K562 (cell line): ENCODE measurements around the gene HIPK1. TPM values are rescaled to one million over a fixed set of nuclear protein-coding genes. Genes with fewer than 3 reads are reported as not detected.

Experiments used
- CHD2 ChIP-seq: IDR thresholded peaks from 2 replicates; pipeline ENCODE4 v1.6.1; 2011; ENCODE audit warnings: low read depth, low read length
- DPF2 ChIP-seq: fragments of 450-650 bp; IDR thresholded peaks from 2 replicates; pipeline ENCODE4 v1.6.1; 2016
- E2F4 ChIP-seq: sonication (generic); formaldehyde crosslinking; IDR thresholded peaks from 2 replicates; pipeline ENCODE4 v1.8.0; 2022; ENCODE audit warnings: mild to moderate bottlenecking, low read depth, missing genetic modification reagents
- FUS ChIP-seq: fragments of 200-400 bp; formaldehyde crosslinking; optimal IDR thresholded peaks from 2 replicates; pipeline ENCODE3; 2017; ENCODE audit warnings: low read depth, low read length
- HDAC6 ChIP-seq: IDR thresholded peaks from 2 replicates; pipeline ENCODE4 v1.6.1; 2012; ENCODE audit warnings: low read depth, mild to moderate bottlenecking, control low read depth, inconsistent platforms, low read length, moderate library complexity
- HEY1 ChIP-seq: fragments of 250-450 bp; sonication (Bioruptor Pico); IDR thresholded peaks from 2 replicates; pipeline ENCODE4 v1.5.0; 2020; ENCODE audit warnings: mild to moderate bottlenecking, moderate library complexity, borderline replicate concordance
- MLLT1 ChIP-seq, 2 experiments: fragments of 450-650 bp; IDR thresholded peaks; 2 replicates each; pipeline ENCODE4 v1.6.1; 2016
- NONO ChIP-seq, 2 experiments: fragments of 200-400 bp in 1 of 2; fragments of 450-650 bp in 1 of 2; formaldehyde crosslinking in 1 of 2; IDR thresholded peaks; 2 replicates each; pipeline ENCODE4 v1.6.1; 2017; ENCODE audit warnings: low read depth in 2 of 2, mild to moderate bottlenecking in 2 of 2, moderate library complexity in 2 of 2, low read length in 1 of 2
- PML ChIP-seq: IDR thresholded peaks from 2 replicates; pipeline ENCODE4 v1.6.1; 2012; ENCODE audit warnings: low read length, inconsistent platforms
- POLR2G ChIP-seq: fragments of 200-400 bp; formaldehyde crosslinking; IDR thresholded peaks from 2 replicates; pipeline ENCODE4 v1.6.1; 2017; ENCODE audit warnings: low read depth, mild to moderate bottlenecking, antibody characterized with exemption, low read length, moderate library complexity
- SMARCE1 ChIP-seq: fragments of 450-650 bp; IDR thresholded peaks from 2 replicates; pipeline ENCODE4 v1.7.1; 2016; ENCODE audit warnings: mild to moderate bottlenecking
- SREBF2 ChIP-seq: sonication (generic); formaldehyde crosslinking; IDR thresholded peaks from 2 replicates; pipeline ENCODE4 v1.4.0; 2020; ENCODE audit warnings: mild to moderate bottlenecking, missing genetic modification reagents
- TAF7 ChIP-seq: fragments of 450-650 bp; IDR thresholded peaks from 2 replicates; pipeline ENCODE4 v1.6.1; 2016; ENCODE audit warnings: missing genetic modification characterization, missing compliant biosample characterization
- TBL1XR1 ChIP-seq, 2 experiments: IDR thresholded peaks; 2 replicates each; pipeline ENCODE4 v1.6.1; 2012; ENCODE audit warnings: improper control_type of control experiment in 2 of 2, low read length in 2 of 2, mild to moderate bottlenecking in 1 of 2
- TRIM28 ChIP-seq: fragments of 450-650 bp; IDR thresholded peaks from 2 replicates; pipeline ENCODE4 v1.6.1; 2017
- YY1 ChIP-seq, 3 experiments: IDR thresholded peaks; 2 replicates each; pipeline ENCODE4 v1.6.1; 2011; ENCODE audit warnings: low read length in 2 of 3, mild to moderate bottlenecking in 2 of 3, moderate library complexity in 2 of 3, borderline replicate concordance in 1 of 3, control low read depth in 1 of 3, low read depth in 1 of 3; ENCODE audit not compliant: insufficient read depth in 3 of 3, insufficient replicate concordance in 2 of 3, control insufficient read depth in 1 of 3, insufficient read length in 1 of 3; ENCODE audit errors: extremely low read depth in 1 of 3
- ZFX ChIP-seq: sonication (generic); formaldehyde crosslinking; IDR thresholded peaks from 2 replicates; pipeline ENCODE4 v1.8.0; 2022; ENCODE audit warnings: mild to moderate bottlenecking, missing genetic modification reagents, moderate library complexity
- polyA plus RNA-seq, 8 experiments: library from polyadenylated mRNA; depleted of rRNA in 4 of 8; stranded (reverse) in 5 of 8; unstranded in 3 of 8; fragments of >200 nt; fragmentation: Nextera tagmentation in 2 of 8; fragmentation: Illumina TruSeq in 1 of 8; extraction: Ambion mirVana in 2 of 8; extraction: Trizol in 1 of 8; gene quantifications; 2 replicates each; pipeline versions ENCODE4 v1.2.1 to v1.2.3, GENCODE V29; 2011 to 2014; ENCODE audit warnings: inconsistent platforms in 1 of 8, missing spikeins in 1 of 8
- total RNA-seq, 7 experiments: library from RNA; depleted of rRNA in 6 of 7; stranded (reverse); fragments of >200 nt in 6 of 7; fragmentation: Illumina TruSeq in 2 of 7; extraction: Trizol in 2 of 7; gene quantifications; 2 replicates each; pipeline versions ENCODE4 v1.2.1 to v1.2.3, GENCODE V29; 2011 to 2021; ENCODE audit warnings: low replicate concordance in 1 of 7

The HIPK1 gene
- total and polyA plus RNA-seq, 9 of the 15 experiments (the other 6 are each of a cell fraction or from before 2014, with no cell fraction given) = 10.0 to 57.9 (median 29.6) TPM

GRCh38 chr1:113928941-113929749, at the start of gene HIPK1 (continued):
- peak; percentile 59; the same call in 1 of the 2 replicates for TF ChIP-seq E2F4
- no peak for TF ChIP-seq SREBF2 (CRISPR knock-in tag)
- TF ChIP-seq FUS = peak; percentile 16
- TF ChIP-seq PML = peak; percentile 54
- TF ChIP-seq YY1 (IDR thresholded peaks at IDR 0.05; ENCODE audit: borderline replicate concordance in 1 of 3, control insufficient read depth in 1 of 3, extremely low read depth in 1 of 3, insufficient read depth in 3 of 3, insufficient read length in 1 of 3, insufficient replicate concordance in 2 of 3, low read depth in 1 of 3, low read length in 2 of 3) = peak; percentile 98 to 100 (median 100)
- TF ChIP-seq TRIM28 = peak; percentile 55; the same call in 1 of the 2 replicates
- 0 out of 4 replicates have a peak, but pooled peaks of 1 of the 2 experiments have one; percentile 18 for TF ChIP-seq NONO (IDR thresholded peaks at IDR 0.05; ENCODE audit: low read depth in 2 of 2, low read length in 1 of 2)
- TF ChIP-seq SMARCE1 = peak; percentile 62
- TF ChIP-seq TAF7 (tag) = 0 out of 2 replicates have a peak, but pooled peaks have one; percentile 16
- TF ChIP-seq MLLT1 (IDR thresholded peaks at IDR 0.05) = peak in 1 of 2 experiments; percentile 99; a peak in 2 of 4 replicates
- TF ChIP-seq HEY1 (CRISPR knock-in tag) = 0 out of 2 replicates have a peak, but pooled peaks have one; percentile 12
- peak; percentile 88 for TF ChIP-seq POLR2G
- peak; percentile 47; the same call in 1 of the 2 replicates for TF ChIP-seq CHD2
- peak; percentile 82 for TF ChIP-seq ZFX
- no peak for TF ChIP-seq HDAC6
- TF ChIP-seq DPF2 = peak; percentile 55; the same call in 1 of the 2 replicates
- TF ChIP-seq TBL1XR1 (IDR thresholded peaks at IDR 0.05; ENCODE audit: low read length in 2 of 2) = peak; percentile 31 to 62; a peak in 3 of 4 replicates
